Activated CD4-positive, alpha-beta T cell treated with anti-CD3 and anti-CD28 coated beads for 48 hours (primary cell): ENCODE results near the gene PRELID2.
"Not testable (repeated sequence)": the region's sequence is repeated elsewhere in the genome, so short reads cannot be mapped to it uniquely, and the experiment has no call there.

Experiments used
- DNase-seq: peaks from one replicate; pipeline ENCODE4 v3.0.0-alpha.2; 2020

The PRELID2 gene

DNA sequence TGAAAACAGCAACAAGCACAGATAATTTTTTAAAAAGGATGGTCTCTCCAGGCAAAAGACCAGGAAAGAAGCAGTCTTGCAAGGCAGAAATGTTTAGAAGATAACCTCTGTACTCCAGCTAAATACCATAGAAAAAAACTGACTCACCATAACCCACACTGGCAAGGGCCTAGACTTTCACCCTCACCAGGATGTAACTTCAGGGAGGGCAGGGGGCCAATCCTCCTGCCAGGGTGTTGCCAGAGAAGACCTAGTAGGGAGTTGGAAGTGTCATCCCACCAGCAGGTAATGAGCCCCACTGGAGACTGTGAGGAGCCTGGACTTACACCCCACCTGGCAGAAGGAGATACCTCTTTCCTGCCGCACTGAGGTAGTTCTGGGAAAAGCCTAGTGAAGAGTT is 97.6 kb downstream of the PRELID2 start:
- DNase-seq, result no peak

DNA sequence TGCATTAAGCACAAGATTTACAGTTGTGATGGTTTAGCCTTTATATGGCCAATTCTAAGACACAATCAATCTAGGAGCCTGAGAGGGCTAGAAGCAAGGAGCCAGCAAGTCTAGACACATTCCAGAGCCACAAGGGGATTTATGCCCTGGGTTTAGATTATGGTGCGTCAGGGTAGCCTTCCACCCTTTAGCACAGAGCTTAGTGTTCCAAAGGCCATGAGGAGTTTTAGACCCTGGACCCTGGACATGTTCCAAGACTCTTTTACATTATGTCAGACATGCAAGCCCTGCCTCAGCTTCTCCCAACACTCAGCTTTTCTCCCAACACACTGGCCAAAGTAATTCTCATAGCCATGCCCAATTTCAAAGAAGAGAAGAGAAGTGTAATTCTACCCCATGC is 105.2 kb downstream of the PRELID2 start:
- DNase-seq, result not testable (repeated sequence)

DNA sequence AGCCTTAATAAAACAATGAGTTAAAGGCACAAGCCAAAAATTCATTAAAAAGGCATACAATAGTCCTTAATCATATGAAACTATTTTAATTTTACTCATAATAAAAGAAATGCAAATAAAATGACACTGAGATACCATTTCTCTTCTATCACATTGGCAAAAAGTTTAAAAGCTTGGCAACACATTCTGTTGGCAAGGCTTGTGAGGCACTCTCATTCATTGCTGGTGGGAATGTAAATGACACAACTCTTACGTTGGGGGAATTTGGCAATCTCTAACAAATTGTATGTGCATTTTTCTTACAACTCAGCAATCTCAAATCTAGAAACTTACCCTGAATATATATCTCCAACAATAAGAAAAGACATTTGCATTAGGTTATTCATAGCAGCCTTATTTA is 111.6 kb downstream of the PRELID2 start:
- no peak for DNase-seq

DNA sequence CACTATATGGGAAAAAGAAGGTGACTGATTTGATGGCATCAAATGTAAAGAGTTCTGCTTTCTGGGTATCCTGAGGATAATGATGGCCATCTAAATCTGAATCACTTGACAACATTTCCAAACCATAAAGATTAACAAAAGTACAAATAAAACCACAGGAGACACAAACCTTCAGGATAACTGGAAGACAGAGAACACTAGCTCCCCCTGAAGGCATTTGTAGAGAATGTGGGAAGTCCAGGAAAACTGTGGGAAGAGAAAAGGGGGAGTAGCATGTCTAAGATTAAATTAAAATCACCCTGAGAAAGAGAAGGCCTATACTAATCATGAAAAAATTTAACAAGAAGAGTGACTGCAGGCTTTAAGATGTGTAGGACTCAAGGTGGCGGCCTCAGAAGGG is 116.2 kb downstream of the PRELID2 start:
- no peak for DNase-seq

DNA sequence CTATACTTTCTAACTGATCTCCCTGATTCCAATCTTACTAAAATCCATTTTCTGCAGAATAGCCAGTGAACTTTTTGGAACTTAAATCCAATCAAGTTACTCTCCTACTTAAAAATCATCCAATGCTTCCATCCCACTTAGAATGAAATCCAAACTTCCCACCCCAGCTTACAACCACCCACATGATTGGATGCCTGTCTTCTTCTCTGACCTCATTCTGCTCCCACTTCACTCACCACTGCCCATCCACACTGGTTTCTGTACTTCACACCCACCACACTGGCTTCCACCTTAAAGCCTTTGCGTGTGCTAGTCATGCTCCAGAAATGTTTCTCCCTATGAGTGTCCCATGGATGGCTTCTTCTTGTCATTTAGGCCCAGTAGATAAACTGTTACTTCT is 119.7 kb downstream of the PRELID2 start:
- DNase-seq, result no peak

DNA sequence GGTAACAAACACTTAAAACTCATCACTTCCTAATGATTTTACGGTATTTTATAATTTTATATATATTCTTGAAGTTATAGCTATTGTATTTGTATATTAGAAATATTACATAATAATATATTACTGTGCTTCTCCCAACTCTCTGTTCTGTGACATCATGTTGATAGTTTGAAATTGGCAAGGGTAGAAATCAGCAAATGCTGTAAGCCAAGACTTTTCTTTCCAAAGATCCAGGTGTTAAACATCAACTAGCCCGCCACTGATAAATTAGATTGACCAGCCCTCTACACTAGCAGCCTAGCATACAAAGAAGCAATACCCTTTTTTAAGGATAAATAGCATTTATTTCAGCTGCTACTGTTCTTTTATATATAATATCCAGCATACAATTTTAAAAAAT is 122.9 kb downstream of the PRELID2 start:
- no peak for DNase-seq

DNA sequence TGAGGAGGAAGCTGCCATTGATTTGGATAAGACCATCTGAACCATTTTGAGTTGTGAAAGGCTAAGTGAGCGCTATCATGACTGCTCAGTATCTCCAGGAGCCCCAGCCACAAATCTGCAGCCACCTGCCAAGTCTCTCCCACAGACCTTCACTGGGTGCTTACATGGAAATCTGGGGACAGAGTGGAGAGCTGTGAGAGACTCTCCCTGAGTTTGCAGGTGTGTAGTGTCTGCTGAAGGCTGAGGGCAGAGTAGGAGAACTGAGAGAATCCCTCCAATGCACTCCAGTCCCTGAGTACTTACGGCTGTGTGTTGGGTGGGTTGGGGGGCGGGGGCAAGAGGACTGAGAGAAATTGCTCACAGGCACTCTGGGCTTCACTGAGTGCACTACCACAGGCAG is 123.7 kb downstream of the PRELID2 start:
- no peak for DNase-seq
